BJ (cell line): Measurements from ENCODE around the gene CHD1. TPM values are rescaled to one million over a fixed set of nuclear protein-coding genes. Genes with fewer than 3 reads are reported as not detected.

ENCODE experiments used
- CTCF ChIA-PET: fragments of 350-600 bp; formaldehyde crosslinking; extraction: SDS; loops from one replicate; lab custom pipeline; 2021; ENCODE audit warnings: antibody characterized with exemption, inconsistent platforms; lab: Yijun Ruan, JAX
- POLR2A ChIA-PET: fragments of 300-600 bp; sonication (Branson Sonifier 250); formaldehyde crosslinking; extraction: SDS; loops from one replicate; lab custom pipeline; 2021; ENCODE audit warnings: antibody characterized with exemption; lab: Charles Lee
- DNase-seq: peaks from one replicate; pipeline ENCODE4 v3.0.0-alpha.2; 2011; ENCODE audit warnings: low read depth
- H3K27me3 ChIP-seq: 2 replicates; pipeline ENCODE4 v1.6.0; 2011; ENCODE audit warnings: low read length; ENCODE audit not compliant: control insufficient read depth, insufficient read depth
- H3K36me3 ChIP-seq: 2 replicates; pipeline ENCODE4 v1.5.1; 2011; ENCODE audit warnings: low read length; ENCODE audit not compliant: control insufficient read depth, insufficient read depth
- H3K4me3 ChIP-seq: 2 replicates; pipeline ENCODE4 v1.5.1; 2011; ENCODE audit warnings: low read depth, mild to moderate bottlenecking, control low read depth, low read length
- polyA plus RNA-seq: library from polyadenylated mRNA; depleted of rRNA; stranded (reverse); fragments of >200 nt; gene quantifications from 2 replicates; pipeline ENCODE4 v1.2.3, GENCODE V29; 2011
- TF ChIP-seq, protein P1 (sequence below): IDR thresholded peaks from 2 replicates; pipeline ENCODE4 v1.5.1; 2011; ENCODE audit warnings: low read depth, mild to moderate bottlenecking, control low read depth, inconsistent platforms, low read length, moderate library complexity; ENCODE audit not compliant: insufficient read depth

Gene CHD1
- polyA plus RNA-seq, 1 experiment, result 6.5 TPM

GRCh38 chr5:98935206-98935605 lies 6.4 kb upstream of the CHD1 start:
- DNase-seq, result no peak
- Histone ChIP-seq H3K27me3 (no peaks in the 10 kb centered on the region), H3K36me3 (no peaks in the 10 kb centered on the region), H3K4me3 (no peak overlapping the region)
- ChIA-PET POLR2A (no interaction called here), CTCF (no interaction called here)
- TF ChIP-seq, protein P1, sequence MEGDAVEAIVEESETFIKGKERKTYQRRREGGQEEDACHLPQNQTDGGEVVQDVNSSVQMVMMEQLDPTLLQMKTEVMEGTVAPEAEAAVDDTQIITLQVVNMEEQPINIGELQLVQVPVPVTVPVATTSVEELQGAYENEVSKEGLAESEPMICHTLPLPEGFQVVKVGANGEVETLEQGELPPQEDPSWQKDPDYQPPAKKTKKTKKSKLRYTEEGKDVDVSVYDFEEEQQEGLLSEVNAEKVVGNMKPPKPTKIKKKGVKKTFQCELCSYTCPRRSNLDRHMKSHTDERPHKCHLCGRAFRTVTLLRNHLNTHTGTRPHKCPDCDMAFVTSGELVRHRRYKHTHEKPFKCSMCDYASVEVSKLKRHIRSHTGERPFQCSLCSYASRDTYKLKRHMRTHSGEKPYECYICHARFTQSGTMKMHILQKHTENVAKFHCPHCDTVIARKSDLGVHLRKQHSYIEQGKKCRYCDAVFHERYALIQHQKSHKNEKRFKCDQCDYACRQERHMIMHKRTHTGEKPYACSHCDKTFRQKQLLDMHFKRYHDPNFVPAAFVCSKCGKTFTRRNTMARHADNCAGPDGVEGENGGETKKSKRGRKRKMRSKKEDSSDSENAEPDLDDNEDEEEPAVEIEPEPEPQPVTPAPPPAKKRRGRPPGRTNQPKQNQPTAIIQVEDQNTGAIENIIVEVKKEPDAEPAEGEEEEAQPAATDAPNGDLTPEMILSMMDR, result no peak

DNA sequence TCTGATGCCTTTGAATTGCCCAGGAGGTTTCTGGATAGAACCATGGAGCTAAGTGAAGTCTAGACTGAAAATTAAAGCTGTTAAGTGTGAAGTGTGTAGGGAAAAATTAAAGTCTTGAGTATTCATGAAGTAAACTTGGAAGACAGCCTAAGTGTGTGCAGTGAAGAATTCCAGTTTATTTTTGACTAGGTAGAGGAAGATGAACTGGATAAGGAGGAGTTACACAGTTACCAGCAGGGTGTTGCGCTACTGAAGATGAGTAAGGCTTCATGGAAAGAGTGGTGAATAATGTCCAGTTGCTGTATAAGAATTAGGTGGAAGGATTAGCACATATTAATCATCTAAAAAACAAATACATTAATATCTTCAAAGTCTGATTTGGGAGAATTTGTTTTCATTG lies 5.7 kb upstream of the CHD1 start:
- H3K4me3 ChIP-seq, result no peak overlapping the region
- H3K36me3 ChIP-seq, result no peaks in the 10 kb centered on the region
- ChIA-PET POLR2A (no interaction called here), CTCF (no interaction called here)
- no peak for DNase-seq
- H3K27me3 ChIP-seq, result no peaks in the 10 kb centered on the region
- TF ChIP-seq, protein P1, result no peak

- Histone ChIP-seq H3K4me3 (no peak overlapping the region), H3K27me3 (no peaks in the 10 kb centered on the region), H3K36me3 (no peaks in the 10 kb centered on the region)
- TF ChIP-seq, protein P1, result no peak
- CTCF ChIA-PET, result no interaction called here
- POLR2A ChIA-PET, result no interaction called here
- no peak for DNase-seq
Measured at GRCh38 chr5:98933445-98934072, 4.8 kb upstream of the CHD1 start.

DNA sequence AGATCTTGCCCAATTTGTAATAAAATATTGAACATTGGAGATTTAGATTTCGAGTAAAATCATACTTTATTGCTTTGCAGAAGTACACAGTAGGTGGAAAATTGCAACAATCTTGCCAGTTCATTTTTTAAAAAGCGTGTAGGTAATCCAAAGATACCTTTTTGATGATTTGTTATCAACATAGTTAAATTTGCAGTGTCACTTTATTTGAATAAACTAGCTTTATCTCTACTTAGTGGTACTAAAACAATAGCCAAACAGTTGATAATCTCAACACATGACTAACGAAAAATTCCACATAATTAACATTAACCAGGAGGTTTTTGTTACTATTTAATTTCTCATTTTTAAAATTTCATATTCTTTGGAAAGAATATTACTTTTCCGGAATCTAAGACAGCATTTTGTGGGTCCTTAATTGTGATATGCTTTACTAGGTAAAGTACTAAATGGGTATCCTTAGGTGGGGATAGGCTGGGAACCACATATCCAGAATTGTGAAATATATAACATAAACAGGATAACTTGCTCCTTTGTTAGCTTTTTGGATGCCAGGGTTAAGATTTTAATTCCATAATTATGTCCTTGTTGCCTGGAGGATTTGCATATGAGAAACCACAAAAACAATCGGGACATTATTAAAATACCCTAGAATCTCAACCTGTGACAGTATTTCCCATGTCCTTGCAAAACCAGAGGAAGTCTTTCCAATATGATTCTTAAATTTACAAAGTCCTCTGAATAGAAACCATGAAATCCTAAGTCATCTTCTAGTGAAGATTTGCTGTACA lies 2.4 kb upstream of the CHD1 start:
- TF ChIP-seq, protein P1, result no peak
- no peaks in the 10 kb centered on the region for H3K36me3 ChIP-seq
- no peak overlapping the region for H3K4me3 ChIP-seq
- no peaks in the 10 kb centered on the region for H3K27me3 ChIP-seq
- POLR2A ChIA-PET, result no interaction called here
- CTCF ChIA-PET, result interaction anchor here (0.9 kb wide), 1 partner anchor 9 kb away, joined by 3 read pairs; no protein-coding TSS in a partner anchor
- DNase-seq, result no peak

- H3K36me3 ChIP-seq, result no peaks in the 10 kb centered on the region
- ChIA-PET POLR2A (no interaction called here), CTCF (no interaction called here)
- no peak for DNase-seq
- H3K4me3 ChIP-seq, result peak overlapping the region; percentile 74
- TF ChIP-seq, protein P1, result no peak
- no peaks in the 10 kb centered on the region for H3K27me3 ChIP-seq
Measured at GRCh38 chr5:98929710-98930298, 997 bp upstream of the CHD1 start.
